WTC11 (cell line): ENCODE data around the gene CABCOCO1.

ENCODE experiments used
- ATF2 ChIP-seq: sonication (generic); formaldehyde crosslinking; IDR thresholded peaks from 2 replicates; pipeline ENCODE4 v1.8.1; 2022; ENCODE audit warnings: low read depth, missing genetic modification reagents, borderline replicate concordance
- NR1H2 ChIP-seq: sonication (generic); formaldehyde crosslinking; IDR thresholded peaks from 2 replicates; pipeline ENCODE4 v1.9.0; 2021; ENCODE audit warnings: mild to moderate bottlenecking, moderate library complexity, missing genetic modification reagents
- USF1 ChIP-seq: sonication (generic); formaldehyde crosslinking; IDR thresholded peaks from 2 replicates; pipeline ENCODE4 v1.8.0; 2022; ENCODE audit warnings: mild to moderate bottlenecking, missing genetic modification reagents
- ZBTB21 ChIP-seq: sonication (generic); formaldehyde crosslinking; IDR thresholded peaks from 2 replicates; pipeline ENCODE4 v1.8.1; 2023; ENCODE audit warnings: mild to moderate bottlenecking, missing genetic modification reagents, borderline replicate concordance

GRCh38 chr10:61629576-61629975 lies 33.2 kb upstream of the CABCOCO1 start:
- TF ChIP-seq ZBTB21 (CRISPR knock-in tag), result no peak
- TF ChIP-seq USF1 (CRISPR knock-in tag), result no peak
- no peak for TF ChIP-seq ATF2 (CRISPR knock-in tag)
- TF ChIP-seq NR1H2 (CRISPR knock-in tag), result no peak
